NCI-H82 (cell line): ENCODE results near the gene PPM1E.
A peak's percentile ranks its signal among the peaks of the same experiment; 100 is the strongest.
"Not testable (repeated sequence)": the region's sequence is repeated elsewhere in the genome, so short reads cannot be mapped to it uniquely, and the experiment has no call there.

Experiments
- DNase-seq: peaks from one replicate; lab custom pipeline; 2025; lab: John Stamatoyannopoulos, UW

PPM1E gene

DNA sequence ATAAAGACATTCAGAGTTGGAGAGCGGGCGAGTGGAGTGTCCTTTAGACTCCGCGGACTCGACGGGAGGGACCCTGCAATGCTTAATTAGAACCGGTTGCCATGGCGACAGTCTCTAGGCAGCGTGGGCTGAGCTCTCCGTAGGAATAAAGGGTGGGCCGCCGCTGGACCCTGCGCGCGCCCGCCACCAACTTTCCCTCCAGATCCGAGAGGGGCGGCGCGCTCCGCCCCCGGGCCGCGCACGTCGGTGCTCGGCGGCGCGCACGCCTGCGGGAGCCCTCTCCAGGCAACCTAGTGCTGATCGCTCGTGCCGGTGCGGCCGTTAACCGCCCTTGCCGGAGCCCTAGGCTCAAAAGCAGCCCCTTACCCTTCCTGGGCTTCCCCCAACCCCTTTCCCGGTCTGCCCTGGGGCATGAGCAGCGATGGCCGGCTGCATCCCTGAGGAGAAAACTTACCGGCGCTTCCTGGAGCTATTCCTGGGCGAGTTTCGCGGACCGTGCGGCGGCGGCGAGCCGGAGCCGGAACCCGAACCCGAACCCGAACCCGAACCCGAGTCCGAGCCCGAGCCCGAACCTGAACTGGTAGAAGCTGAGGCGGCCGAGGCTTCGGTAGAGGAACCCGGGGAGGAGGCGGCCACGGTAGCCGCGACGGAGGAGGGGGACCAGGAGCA is at the start of gene PPM1E:
Gene PPM1E (plus strand): TSS at position 278 of the 669 bp plus-strand sequence.
- DNase-seq, result peak; percentile 97

DNA sequence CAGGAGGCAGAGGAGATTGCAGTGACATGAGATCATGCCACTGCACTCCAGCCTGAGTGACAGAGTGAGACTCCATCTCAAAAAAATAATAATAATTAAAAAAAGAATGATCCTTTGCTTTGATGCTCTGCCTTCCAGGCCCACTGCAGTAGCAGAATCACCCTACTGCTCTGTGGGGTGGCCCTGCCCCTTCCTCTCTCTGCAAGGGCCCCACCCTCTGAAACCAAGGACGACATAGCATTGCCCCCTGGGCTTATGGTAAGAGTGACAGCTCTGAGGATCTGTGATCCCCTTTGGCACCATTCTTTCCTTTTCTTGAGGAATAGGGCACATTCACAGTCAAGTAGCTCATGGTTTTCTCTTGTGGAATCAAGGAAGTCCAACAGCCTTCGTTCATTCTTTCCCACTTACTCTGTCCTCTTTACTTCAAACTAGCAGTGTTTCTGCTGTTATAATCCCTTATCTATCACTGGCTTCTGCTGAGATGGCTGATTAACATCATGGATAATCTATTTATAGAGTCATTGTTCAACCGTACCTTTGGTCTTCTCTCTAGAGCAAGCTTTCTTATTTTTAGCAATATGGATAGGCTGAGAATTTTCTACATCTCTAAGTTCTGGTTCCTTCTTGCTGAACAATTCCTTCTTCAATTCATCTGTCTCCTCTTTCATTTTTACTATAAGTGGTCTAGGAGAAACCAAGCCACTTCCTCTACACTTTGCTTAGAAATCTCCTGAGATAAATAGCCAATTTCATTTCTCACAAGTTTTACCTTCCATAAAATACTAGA is 49.1 kb upstream of the PPM1E start:
- no peak for DNase-seq

DNA sequence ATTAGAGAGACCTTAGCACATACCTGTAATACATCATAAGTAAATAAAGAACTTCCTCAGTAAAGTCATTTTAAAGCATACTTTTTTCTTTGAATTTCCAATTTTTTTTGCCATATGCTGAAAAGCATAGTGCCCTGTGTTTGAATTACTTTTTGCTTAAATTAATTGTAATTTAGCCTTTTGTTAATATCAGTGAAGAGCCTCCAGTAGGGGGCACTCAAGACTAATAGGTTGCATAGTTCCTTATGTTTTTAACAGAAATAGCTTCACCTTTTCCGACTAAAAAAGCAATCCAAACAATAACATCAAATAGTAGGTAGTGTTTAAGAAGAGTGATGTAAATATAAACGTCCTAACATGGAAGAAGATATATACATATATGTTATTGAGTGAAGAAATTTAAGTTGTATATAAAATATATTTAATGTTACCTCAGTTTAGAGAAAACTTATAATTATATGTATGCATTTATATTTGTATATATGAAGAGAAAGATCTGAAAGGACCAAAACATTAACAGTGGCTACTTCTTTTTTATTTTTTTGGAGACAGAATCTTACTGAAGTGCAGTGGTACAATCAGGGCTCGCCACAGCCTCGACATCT is 44.6 kb upstream of the PPM1E start:
- DNase-seq, result peak; percentile 86

DNA sequence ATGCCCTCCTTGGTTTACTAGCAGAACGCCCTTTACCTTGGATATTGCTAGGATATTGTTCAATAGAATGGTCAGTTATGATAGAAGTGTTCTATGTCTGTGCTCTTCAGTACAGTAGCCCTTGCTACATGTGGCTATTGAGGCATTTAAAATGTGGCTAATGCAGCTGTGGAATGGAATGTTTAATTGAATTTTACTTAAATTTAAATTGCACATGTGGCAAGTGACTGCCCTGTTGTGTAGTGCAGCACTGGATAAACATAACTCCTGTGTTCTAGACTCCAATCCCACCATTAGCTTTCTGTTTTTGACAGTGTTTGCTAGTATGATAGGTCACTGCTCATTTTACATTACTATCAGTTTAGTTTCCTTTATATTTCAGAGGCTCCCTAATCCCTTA is 33.4 kb upstream of the PPM1E start:
- no peak for DNase-seq

DNA sequence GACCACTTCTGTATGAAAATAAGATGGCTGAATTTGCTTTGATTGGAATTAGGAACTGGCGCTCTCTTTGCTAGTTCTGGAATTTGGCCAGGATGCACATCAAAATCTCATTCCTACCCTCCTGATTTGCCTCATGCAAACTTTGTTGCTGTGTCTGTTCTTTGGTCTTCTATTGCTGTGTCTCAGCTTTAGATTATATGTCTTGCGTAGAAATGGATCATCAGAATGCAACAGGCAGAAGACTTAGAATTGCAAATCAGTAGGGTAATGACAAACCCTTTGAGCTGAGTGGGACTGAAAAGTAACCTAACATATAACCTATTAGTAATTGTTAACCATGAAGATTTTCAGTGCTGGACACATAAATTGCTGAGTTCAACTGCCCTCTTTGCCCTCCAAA is 33.0 kb upstream of the PPM1E start:
- DNase-seq, result no peak

DNA sequence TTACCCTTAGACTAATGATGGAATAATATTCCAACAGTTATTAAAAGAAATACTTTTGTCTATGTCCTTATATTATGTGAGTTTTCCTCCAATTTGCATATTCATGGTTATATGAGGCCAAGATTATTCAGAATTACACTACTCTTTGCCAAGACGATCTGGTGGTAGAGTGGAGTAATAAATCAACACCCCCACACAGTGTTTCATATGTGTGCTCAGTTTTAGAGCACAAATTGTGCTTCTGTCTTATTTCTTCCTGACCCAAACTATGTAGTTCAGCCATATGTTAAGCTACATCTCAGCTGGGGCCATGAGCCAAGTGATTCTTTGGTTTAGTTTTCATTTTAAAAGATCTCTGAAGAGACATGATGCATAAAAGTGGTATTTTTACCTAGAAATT is 26.9 kb upstream of the PPM1E start:
- no peak for DNase-seq

DNA sequence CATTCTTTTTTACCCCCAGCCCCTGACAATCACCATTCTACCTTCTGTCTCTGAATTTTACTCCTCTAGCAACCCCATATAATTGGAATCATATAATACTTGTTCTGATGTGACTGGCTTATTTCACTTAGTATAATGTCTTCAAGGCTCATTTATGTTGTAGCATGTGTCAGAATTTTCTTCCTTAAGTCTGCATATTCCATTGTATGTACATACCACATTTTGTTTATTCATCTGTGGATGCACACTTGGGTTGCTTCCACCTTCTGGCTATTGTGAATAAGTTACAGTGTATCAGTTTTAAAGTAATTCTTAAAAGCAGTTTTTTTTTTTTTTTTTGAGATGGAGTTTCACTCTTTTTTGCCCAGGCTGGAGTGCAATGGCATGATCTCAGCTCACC is 24.7 kb upstream of the PPM1E start:
- DNase-seq, result no peak

DNA sequence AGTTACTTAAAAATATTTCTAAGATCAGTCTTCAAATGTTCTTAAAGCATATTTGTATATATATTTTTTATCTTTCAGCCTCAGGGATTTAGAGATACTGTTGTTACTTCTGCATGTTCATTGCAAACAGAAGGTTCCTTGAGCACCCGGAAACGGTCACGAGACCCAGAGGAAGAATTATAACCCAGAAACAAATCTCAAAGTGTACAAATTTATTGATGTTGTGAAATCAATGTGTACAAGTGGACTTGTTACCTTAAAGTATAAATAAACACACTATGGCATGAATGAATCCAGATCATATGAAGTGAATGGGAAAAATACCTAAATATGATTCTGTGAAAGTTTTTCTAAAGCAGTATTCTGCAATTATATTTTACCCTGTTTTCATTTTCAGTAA is 21.6 kb upstream of the PPM1E start:
- DNase-seq, result no peak

DNA sequence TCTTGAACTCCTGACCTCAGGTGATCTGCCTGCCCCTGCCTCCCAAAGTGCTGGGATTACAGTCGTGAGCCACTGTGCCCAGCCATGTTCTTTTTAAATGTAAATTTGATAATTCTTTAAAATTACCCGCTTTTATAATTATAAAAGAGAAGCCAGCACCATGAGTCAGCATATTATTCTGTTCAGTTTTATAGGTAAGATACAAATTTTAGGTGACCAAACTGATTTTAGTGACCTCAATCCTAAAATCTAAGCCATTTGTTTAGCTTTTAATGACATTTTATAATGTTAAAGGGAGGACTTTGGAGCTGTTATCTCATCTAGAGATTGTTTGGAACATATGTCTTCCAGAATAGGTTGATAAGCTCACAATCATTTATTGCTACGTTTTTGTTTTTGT is 20.8 kb upstream of the PPM1E start:
- no peak for DNase-seq

DNA sequence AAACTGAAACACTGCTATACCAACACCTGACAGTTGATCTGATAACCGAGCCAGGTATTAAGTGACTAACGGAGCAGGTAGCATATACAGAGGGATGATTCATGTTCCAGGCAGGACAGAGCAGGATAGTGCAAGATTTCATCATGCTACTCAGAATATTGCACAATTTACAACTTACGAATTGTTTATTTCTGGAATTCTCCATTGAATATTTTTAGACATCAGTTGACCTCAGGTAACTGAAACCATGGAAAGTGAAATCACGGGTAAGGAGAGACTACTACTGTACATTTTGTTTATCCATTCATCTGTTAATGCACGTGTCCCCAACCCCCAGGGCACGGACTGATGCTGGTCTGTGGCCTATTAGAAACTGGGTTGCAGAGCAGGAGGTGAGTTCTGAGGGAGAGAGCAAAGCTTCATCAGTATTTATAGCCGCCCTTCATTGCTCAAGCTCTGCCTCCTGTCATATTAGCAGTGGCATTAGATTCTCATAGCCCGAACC is 14.5 kb upstream of the PPM1E start:
- DNase-seq, result no peak

DNA sequence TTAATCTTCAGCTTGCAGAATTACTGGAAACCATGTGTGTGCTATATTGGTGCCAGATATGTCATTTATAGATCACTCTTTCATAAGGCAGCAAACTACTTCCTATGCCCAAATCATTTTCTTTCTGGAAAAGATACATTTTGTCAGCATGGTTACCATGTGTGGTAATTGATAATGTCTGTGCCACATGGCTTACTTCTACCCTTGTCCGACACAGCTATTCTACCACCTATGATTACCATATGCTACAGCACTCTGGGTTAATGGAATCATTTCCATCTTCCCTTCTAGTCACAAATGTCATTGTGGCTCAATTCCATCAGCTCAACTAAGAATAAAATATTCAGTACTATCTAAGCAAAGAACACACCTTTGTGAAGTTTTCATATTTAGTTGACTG is 8.0 kb upstream of the PPM1E start:
- no peak for DNase-seq

DNA sequence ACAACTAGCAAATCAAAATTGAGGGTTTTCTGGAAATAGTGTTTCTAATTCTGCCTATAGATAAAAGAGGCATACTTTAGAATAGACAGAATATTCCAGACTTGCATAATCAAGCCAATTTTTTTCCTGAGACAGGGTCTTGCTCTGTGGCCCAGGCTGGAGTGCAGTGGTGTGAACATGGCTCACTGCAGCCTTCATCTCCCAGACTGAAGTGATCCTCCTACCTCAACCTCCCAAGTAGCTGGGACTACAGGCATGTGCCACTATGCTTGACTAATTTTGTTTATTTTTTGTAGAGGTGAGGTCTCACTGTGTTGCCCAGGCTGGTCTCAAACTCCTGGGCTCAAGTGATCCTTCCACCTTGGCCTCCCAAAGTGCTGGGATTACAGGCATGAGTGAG is 6.0 kb upstream of the PPM1E start:
- not testable (repeated sequence) for DNase-seq

DNA sequence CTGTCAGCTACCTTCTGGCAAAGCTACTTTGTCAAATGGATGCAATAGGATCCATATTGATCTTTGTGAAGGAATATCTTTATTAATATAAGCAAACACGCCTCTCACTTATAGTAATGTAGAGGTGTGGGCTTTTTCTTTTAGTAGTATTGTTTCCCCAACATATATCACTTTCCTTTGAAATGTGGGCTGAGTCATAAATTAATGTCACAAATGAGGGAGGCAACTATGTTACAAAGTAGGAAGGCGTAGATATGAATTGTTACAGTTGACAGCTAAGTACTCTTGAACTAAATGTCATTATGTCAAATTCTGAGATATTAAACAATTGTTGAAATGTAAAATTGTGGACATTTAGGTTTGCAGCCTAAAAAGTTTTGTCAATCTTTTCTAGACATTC is 2.6 kb upstream of the PPM1E start:
- DNase-seq, result no peak

DNA sequence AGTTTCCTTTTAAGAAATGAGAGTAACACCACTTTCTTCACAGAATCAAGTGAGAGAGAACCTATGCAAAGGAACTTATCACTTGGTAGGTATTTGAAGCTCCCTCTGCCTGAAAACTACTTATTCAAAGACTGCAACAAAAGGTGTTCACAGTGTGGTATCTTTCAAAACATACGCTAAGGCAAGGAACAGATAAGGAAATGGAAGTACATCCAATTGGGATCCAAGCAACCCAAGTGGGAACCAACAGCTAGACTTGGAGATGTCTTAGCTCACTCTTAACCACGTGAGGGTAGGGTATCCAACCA is 431 bp upstream of the PPM1E start:
- DNase-seq, result no peak

DNA sequence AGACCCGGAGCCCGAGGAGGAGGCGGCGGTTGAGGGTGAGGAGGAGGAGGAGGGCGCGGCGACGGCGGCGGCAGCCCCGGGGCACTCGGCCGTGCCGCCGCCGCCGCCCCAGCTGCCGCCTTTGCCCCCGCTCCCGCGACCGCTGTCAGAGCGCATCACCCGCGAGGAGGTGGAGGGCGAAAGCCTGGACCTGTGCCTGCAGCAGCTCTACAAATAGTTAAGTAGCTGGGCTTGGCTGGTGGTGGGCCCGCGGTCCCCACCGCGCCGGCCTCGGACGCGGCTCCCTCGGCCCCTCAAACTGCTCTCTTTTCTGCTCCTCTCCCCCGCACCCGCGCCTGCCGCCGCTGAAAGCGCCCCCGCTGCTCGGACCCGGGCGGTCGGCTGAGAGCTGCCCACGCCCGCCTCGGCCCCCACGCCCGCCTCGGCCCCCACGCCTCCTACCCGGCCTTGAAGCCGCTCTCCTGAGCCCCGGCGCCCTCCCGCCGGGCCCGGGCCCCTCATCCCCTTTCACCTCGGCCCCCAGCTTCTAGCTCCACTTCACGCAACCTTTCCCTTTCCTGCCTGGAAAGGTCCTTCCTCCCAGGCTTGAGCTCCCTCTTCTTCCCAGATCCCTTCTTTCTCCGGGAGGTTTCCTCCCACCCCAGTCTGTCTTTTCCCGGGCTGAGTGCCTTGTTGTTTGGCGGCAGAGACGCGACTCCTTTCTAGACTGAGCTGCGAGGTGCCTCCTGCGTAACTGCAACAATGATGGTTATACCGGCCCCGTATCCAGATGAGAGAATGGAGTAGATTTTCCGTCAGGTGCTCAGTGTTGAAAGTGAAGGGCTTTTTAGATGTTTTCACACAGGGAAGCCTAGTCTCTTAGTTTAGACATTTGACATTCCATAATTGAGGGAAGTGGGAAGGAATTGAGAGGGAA is 850 bp downstream of the PPM1E start:
- DNase-seq, result peak; percentile 70

DNA sequence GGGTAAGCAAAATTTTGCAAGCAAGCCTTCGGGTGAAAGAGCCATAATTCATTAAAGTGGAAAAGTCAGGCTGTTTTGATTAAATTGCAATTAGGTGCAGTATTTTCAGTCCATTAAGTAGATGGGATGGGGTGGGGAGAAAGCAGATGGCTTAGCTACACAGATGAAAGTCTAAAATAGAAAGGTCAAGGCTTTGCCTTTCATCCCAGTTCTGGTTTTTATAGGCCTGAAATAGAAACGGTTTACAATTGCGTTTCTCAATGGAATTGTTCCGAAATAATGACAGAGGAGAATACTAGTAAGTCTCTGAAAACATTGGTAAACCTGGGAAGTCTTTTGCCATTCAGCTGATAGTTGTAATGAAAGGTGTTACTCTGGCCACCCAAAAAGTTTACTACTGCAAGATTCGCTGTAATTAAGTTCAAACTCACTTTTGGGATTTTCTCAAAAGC is 1.5 kb downstream of the PPM1E start:
- DNase-seq, result peak; percentile 49

DNA sequence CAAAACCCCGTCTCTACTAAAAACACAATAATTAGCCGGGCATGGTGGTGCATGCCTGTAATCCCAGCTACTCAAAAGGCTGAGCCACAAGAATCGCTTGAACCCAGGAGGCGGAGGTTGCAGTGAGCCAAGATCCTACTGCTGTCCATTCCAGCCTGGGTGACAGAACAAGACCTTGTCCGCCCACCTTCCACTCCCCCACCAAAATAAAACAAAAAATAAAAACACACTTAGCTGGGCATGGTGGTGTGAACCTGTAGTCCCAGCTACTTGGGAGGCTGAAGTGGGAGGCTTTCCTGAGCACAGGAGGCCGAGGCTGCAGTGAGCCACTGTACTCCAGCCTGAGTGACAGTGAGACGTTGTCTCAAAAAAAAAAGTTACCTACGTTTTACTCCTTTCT is 3.2 kb downstream of the PPM1E start:
- DNase-seq, result no peak

DNA sequence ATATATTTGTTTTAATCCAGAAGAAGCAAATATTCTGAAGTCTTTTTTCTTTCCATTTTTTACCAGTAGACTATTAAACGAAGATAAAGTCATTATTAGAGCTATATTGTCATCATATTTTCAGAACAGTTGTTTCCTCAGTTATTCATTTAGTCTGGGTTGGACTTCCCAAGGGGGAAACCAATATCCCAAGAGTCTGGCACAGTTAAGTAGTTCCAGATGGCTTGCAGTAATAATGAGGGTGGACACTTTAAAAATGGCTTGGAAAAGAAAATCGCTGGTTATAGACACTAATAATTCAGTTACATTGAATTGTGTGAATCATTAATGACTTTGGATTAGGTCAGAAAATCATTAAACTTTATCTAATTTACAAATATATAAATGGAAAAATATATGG is 3.9 kb downstream of the PPM1E start:
- no peak for DNase-seq

DNA sequence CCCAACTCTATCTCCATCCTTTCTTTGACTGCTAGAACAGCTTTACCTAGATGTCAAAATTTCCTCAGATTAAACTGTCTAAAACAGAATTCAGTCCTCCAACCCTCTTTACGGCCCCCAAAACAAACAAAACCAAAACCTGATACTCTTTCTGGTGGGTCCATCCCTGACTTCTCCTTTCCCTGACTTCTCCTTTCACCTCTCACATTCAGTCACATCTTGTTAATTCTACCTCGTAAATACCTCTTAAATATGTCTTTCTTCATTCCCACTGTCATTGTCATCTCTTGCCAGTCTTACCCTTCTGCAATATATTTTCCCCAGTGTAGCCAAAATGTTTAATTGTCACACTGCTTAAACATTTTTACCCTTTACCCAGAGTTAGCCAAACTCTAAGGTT is 4.6 kb downstream of the PPM1E start:
- DNase-seq, result no peak

DNA sequence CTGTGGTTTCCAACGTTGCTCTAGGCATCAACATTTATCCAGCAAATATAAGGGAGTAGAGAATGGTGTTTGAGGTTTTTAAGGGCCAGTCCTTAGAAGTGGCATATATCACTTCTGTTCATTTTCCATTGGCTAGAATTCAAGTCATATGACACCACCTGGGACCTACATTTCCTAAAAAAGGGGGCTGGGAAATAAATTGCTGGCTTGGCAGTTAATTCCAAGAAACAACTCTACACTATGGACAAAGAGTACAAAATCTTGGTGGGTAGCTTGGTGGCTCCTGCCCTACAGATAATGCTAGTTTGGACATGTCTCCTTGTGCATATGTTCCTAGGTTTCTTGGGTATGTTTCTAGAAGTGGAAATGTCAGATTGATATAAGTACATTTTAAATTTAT is 7.6 kb downstream of the PPM1E start:
- no peak for DNase-seq

DNA sequence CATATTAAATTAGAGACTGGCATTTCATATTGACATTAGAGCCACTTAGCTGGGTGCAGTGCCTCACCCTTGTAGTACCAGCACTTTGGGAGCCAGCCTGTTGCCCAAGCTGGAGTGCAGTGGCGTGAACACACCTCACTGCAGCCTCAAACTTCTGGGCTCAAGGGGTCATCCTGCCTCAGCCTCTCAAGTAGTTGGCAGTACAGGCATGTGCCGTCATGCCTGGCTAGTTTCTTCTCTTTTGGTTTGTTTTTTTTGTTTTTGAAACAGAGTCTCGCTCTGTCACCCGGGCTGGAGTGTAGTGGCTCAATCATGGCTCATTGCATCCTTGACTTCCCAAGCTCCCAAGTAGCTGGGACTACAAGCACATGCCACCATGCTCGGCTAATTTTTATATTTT is 8.7 kb downstream of the PPM1E start:
- no peak for DNase-seq

DNA sequence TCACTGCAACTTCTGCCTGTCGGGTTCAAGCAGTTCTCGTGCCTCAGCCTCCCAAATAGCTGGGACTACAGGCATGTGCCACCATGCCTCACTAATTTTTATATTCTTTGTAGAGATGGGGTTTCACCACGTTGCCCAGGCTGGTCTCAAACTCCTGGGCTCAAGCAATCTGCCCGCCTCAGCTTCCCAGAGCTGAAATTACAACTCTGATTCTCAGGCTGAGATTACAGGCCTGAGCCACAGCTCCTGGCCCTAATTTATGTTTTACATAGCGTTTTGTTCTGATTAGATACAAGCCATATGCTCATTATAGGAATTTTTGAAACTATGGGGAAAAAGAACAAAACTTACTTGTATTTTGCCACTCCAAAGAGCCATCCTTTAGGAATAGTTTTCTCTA is 22.8 kb downstream of the PPM1E start:
- DNase-seq, result not testable (repeated sequence)
